ENCODE data around the gene CYB561. TPM values are rescaled to one million over a fixed set of nuclear protein-coding genes. Genes with fewer than 3 reads are reported as not detected.
A peak's percentile ranks its signal among the peaks of the same experiment; 100 is the strongest.

Gene CYB561
- total RNA-seq, 1 experiment from 2014 or later = 15.4 TPM

- DNase-seq (ENCODE audit: extremely low read depth, low read depth) = no peak
These were observed 25.9 kb downstream of the CYB561 start for GRCh38 chr17:63419949-63420867.

- no peak for DNase-seq (ENCODE audit: extremely low read depth, low read depth)
These were observed 26.7 kb downstream of the CYB561 start for GRCh38 chr17:63419398-63419797.

- no peak for DNase-seq (ENCODE audit: extremely low read depth, low read depth)
These were observed 27.6 kb downstream of the CYB561 start for GRCh38 chr17:63418540-63418939.

- no peak for DNase-seq (ENCODE audit: extremely low read depth, low read depth)
These were observed 31.9 kb downstream of the CYB561 start for GRCh38 chr17:63414222-63414621.

GRCh38 chr17:63413128-63413527 lies 33.0 kb downstream of the CYB561 start:
- no peak for DNase-seq (ENCODE audit: extremely low read depth, low read depth)

- no peak for DNase-seq (ENCODE audit: extremely low read depth, low read depth)
These were observed 33.9 kb downstream of the CYB561 start for GRCh38 chr17:63412234-63412633.

GRCh38 chr17:63407741-63408330 lies 38.3 kb downstream of the CYB561 start:
- no peak for DNase-seq (ENCODE audit: extremely low read depth, low read depth)

- DNase-seq (ENCODE audit: extremely low read depth, low read depth) = peak; percentile 90
These were observed 39.3 kb downstream of the CYB561 start for GRCh38 chr17:63406689-63407330.

- peak; percentile 47 for DNase-seq (ENCODE audit: extremely low read depth, low read depth)
These were observed 40.3 kb downstream of the CYB561 start for GRCh38 chr17:63405741-63406261.

- DNase-seq (ENCODE audit: extremely low read depth, low read depth) = no peak
These were observed 41.1 kb downstream of the CYB561 start for GRCh38 chr17:63405020-63405419.

GRCh38 chr17:63402431-63403212 lies 43.5 kb downstream of the CYB561 start:
- no peak for DNase-seq (ENCODE audit: extremely low read depth, low read depth)

- no peak for DNase-seq (ENCODE audit: extremely low read depth, low read depth)
These were observed 46.2 kb downstream of the CYB561 start for GRCh38 chr17:63399856-63400255.

- DNase-seq (ENCODE audit: extremely low read depth, low read depth) = no peak
These were observed 46.8 kb downstream of the CYB561 start for GRCh38 chr17:63399316-63399715.

GRCh38 chr17:63398680-63399079 lies 47.4 kb downstream of the CYB561 start:
- DNase-seq (ENCODE audit: extremely low read depth, low read depth) = no peak

- no peak for DNase-seq (ENCODE audit: extremely low read depth, low read depth)
These were observed 50.9 kb downstream of the CYB561 start for GRCh38 chr17:63395075-63395805.

GRCh38 chr17:63390090-63390489 lies 56.0 kb downstream of the CYB561 start:
- no peak for DNase-seq (ENCODE audit: extremely low read depth, low read depth)

- DNase-seq (ENCODE audit: extremely low read depth, low read depth) = no peak
These were observed 58.3 kb downstream of the CYB561 start for GRCh38 chr17:63387656-63388340.

GRCh38 chr17:63382826-63383225 lies 63.3 kb downstream of the CYB561 start:
- DNase-seq (ENCODE audit: extremely low read depth, low read depth) = no peak

All from NCI-H460 (cell line).